ENCODE results near the gene ALDH9A1. TPM values are rescaled to one million over a fixed set of nuclear protein-coding genes. Genes with fewer than 3 reads are reported as not detected.

ALDH9A1 gene
- total and polyA plus RNA-seq, 4 donors = 32.8 to 76.3 (median 51.1) TPM

GRCh38 chr1:165631342-165632151 lies 66.8 kb downstream of the ALDH9A1 start:
- WGBS, 2 donors = 0% methylated on average over 30 to 31 of the region's 31 CpGs

DNA sequence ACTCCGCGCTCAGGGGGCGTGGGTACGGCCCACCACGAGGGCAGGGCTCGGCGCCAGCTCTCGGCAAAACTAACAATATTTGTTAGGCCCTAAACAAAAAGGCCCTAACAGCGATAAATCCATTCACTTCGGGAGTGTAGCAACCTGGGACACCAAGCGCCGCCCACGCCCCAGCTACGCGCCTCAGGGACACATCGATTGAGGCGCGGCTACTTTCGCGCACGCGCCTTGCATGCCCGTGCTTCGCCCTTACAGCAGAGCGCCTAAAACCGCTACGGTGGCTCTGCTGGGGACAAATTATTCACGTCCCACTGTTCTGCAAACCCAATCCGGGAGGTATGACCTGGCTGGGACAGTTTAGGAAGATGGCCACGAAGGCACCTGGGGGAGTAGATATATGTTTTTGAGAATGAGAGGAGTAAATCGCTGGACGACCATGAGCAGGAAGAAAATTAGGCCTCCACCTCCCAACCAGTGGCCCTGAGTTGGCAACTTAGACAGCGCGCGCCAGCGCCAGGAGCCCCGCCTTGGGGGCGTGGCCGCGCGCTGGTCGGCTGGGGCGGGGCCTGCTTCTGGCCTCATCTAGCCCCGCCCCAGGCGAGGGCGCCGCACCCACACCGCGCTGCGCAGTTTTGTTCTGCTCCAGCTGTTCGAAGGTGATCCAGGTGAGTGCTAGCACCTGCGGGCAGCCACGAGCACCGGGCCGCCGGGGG lies 67.6 kb downstream of the ALDH9A1 start, which contains the start of gene MGST3:
MGST3 (plus strand) TSS at position 606 of the 713 bp plus-strand sequence. CDS start 18,614 bp downstream, outside the sequence.
- Histone ChIP-seq H3K4me1 (ENCODE audit: control insufficient read depth in 5 of 5, insufficient read depth in 5 of 5, low read length in 5 of 5) (peaks cover 1 to 23% (median 16%) of the 10 kb centered on the region in 5 donors), H3K36me3 (ENCODE audit: control insufficient read depth in 4 of 4, insufficient read depth in 4 of 4, low read length in 4 of 4) (no peaks in the 10 kb centered on the region), H3K9ac (ENCODE audit: insufficient read depth in 1 of 2, low read length in 2 of 2) (peak within 1 kb of the TSS; percentile 82 to 88), H3K27ac (ENCODE audit: low read depth in 1 of 2, low read length in 1 of 2) (peak within 1 kb of the TSS; percentile 95), H3K4me3 (peak within 1 kb of the TSS; percentile 87), H3K27me3 (ENCODE audit: control insufficient read depth in 3 of 3, insufficient read depth in 3 of 3, low read length in 2 of 3) (no peaks in the 10 kb centered on the region), H3K9me3 (ENCODE audit: control insufficient read depth in 4 of 4, insufficient read depth in 3 of 4, low read length in 3 of 4) (no peaks in the 10 kb centered on the region)
- 0% methylated on average over 51 to 56 of the region's 56 CpGs for WGBS, 2 donors
- ATAC-seq (ENCODE audit: insufficient read depth, low FRiP score) (peak; percentile 99), DNase-seq (peak; percentile 95 to 97 (median 97))
- no peak for TF ChIP-seq CTCF (IDR thresholded peaks at IDR 0.05; ENCODE audit: control extremely low read depth, extremely low read depth)

More at GRCh38 chr1:165631342-165632151, 66.8 kb downstream of the ALDH9A1 start:
- peak; percentile 38 for ATAC-seq (ENCODE audit: insufficient read depth, low FRiP score)
- Histone ChIP-seq H3K27me3 (ENCODE audit: control insufficient read depth in 3 of 3, insufficient read depth in 3 of 3, low read length in 2 of 3) (no peaks in the 10 kb centered on the region), H3K4me1 (ENCODE audit: control insufficient read depth in 5 of 5, insufficient read depth in 5 of 5, low read length in 5 of 5) (peaks cover 1 to 23% (median 16%) of the 10 kb centered on the region in 5 donors), H3K9me3 (ENCODE audit: control insufficient read depth in 4 of 4, insufficient read depth in 3 of 4, low read length in 3 of 4) (no peaks in the 10 kb centered on the region), H3K4me3 (peak overlapping the region; percentile 87), H3K36me3 (ENCODE audit: control insufficient read depth in 4 of 4, insufficient read depth in 4 of 4, low read length in 4 of 4) (no peaks in the 10 kb centered on the region), H3K27ac (ENCODE audit: low read depth in 1 of 2, low read length in 1 of 2) (peak overlapping the region; percentile 95), H3K9ac (ENCODE audit: insufficient read depth in 1 of 2, low read length in 2 of 2) (peak overlapping the region; percentile 82 to 88)
- no peak for TF ChIP-seq CTCF (IDR thresholded peaks at IDR 0.05; ENCODE audit: control extremely low read depth, extremely low read depth)
- peak; percentile 42 to 70 (median 52) for DNase-seq

- WGBS, 2 donors = 6 to 7% methylated on average over 26 of the region's 26 CpGs
- no peak for TF ChIP-seq CTCF (IDR thresholded peaks at IDR 0.05; ENCODE audit: control extremely low read depth, extremely low read depth)
- Histone ChIP-seq H3K27me3 (ENCODE audit: control insufficient read depth in 3 of 3, insufficient read depth in 3 of 3, low read length in 2 of 3) (no peaks in the 10 kb centered on the region), H3K4me3 (peak overlapping the region; percentile 24), H3K4me1 (ENCODE audit: control insufficient read depth in 5 of 5, insufficient read depth in 5 of 5, low read length in 5 of 5) (peaks cover 1 to 23% (median 16%) of the 10 kb centered on the region in 5 donors), H3K9me3 (ENCODE audit: control insufficient read depth in 4 of 4, insufficient read depth in 3 of 4, low read length in 3 of 4) (no peaks in the 10 kb centered on the region), H3K9ac (ENCODE audit: insufficient read depth in 1 of 2, low read length in 2 of 2) (peak overlapping the region; percentile 76 to 82), H3K27ac (ENCODE audit: low read depth in 1 of 2, low read length in 1 of 2) (peak overlapping the region; percentile 84 to 95), H3K36me3 (ENCODE audit: control insufficient read depth in 4 of 4, insufficient read depth in 4 of 4, low read length in 4 of 4) (no peaks in the 10 kb centered on the region)
- ATAC-seq (ENCODE audit: insufficient read depth, low FRiP score) (no peak), DNase-seq (peak in 1 of 3 donors; percentile 42)
Measured at GRCh38 chr1:165629848-165630628, 68.3 kb downstream of the ALDH9A1 start.

Measured in lung (tissue), 12 donors.